ENCODE results near the gene NFE2L2. TPM values are rescaled to one million over a fixed set of nuclear protein-coding genes. Genes with fewer than 3 reads are reported as not detected.
A peak's percentile ranks its signal among the peaks of the same experiment; 100 is the strongest.
"Not testable (repeated sequence)": the region's sequence is repeated elsewhere in the genome, so short reads cannot be mapped to it uniquely, and the experiment has no call there.

The NFE2L2 gene
- polyA plus RNA-seq, 1 of the 3 experiments (the other 2 are of a cell fraction) = 40.9 TPM

DNA sequence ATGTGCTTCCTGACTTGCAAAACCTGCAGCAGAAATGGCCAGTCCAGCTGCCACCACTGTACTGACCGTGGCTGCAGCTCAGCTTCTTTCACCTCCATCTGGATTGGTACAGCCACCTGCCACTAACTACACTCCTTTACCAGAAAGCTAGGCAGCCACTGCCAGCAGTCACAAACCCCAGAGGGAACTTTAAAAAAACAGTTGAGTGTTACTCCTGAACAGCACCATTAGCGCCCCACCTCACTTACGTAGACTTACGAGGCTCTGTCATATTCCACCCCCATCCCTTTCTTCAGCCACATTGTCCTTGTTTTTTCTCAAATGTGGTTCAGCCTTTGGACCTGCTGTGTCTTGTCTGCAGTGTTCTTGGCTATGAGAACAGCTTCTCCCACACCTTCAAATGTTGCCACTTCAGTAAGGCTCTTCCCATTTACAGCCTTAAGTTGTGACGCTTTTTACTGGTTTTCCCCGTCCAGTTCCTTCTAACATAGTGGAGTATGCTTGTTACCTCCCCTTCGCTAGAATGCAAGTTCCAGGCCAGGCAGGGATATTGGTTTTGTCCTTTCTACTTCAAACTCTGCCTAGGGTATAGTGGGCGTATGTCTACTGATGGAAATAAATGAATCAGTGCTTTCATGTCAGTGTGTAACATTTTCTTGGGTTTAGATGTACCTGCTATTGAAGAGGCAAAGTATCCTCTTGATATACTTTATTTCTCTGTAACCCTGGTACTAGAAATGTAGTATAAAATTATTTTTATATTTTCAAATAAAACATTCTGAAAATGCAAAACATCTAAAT is 34.9 kb downstream of the NFE2L2 start (continued):
- TF ChIP-seq, protein P1, sequence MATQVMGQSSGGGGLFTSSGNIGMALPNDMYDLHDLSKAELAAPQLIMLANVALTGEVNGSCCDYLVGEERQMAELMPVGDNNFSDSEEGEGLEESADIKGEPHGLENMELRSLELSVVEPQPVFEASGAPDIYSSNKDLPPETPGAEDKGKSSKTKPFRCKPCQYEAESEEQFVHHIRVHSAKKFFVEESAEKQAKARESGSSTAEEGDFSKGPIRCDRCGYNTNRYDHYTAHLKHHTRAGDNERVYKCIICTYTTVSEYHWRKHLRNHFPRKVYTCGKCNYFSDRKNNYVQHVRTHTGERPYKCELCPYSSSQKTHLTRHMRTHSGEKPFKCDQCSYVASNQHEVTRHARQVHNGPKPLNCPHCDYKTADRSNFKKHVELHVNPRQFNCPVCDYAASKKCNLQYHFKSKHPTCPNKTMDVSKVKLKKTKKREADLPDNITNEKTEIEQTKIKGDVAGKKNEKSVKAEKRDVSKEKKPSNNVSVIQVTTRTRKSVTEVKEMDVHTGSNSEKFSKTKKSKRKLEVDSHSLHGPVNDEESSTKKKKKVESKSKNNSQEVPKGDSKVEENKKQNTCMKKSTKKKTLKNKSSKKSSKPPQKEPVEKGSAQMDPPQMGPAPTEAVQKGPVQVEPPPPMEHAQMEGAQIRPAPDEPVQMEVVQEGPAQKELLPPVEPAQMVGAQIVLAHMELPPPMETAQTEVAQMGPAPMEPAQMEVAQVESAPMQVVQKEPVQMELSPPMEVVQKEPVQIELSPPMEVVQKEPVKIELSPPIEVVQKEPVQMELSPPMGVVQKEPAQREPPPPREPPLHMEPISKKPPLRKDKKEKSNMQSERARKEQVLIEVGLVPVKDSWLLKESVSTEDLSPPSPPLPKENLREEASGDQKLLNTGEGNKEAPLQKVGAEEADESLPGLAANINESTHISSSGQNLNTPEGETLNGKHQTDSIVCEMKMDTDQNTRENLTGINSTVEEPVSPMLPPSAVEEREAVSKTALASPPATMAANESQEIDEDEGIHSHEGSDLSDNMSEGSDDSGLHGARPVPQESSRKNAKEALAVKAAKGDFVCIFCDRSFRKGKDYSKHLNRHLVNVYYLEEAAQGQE (IDR thresholded peaks at IDR 0.05; ENCODE audit: low read depth, low read length) = no peak
- no peak for TF ChIP-seq MEF2A (IDR thresholded peaks at IDR 0.05; ENCODE audit: borderline replicate concordance, low read depth)
- no peak for TF ChIP-seq JUND (IDR thresholded peaks at IDR 0.05)
- TF ChIP-seq EZH2phosphoT487 (IDR thresholded peaks at IDR 0.05; ENCODE audit: borderline replicate concordance, low read depth) = no peak
- TF ChIP-seq NRF1 (IDR thresholded peaks at IDR 0.05; ENCODE audit: low read depth, low read length) = no peak
- no peak for TF ChIP-seq FOXJ3 (CRISPR knock-in tag; IDR thresholded peaks at IDR 0.05)
- no peak for TF ChIP-seq RAD21 (IDR thresholded peaks at IDR 0.05; ENCODE audit: low read length)

DNA sequence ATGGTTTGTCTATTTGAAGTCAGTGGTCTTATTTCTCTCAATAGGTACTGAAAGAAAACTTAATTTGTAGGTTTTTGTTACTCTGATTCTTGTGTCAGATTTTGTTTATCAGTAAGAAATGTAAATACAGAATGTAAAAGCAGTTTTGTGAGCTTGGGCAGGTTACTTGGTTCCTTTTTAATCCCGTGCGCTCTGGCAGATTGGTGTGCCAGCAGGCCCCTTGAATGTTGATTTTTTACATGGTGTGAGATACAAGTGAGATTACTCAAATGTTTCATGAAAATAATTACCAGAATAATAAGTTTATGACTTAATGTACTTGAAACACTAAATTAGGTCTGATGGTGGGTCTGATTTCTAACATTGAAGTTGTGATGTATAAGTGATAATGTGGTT is 38.6 kb downstream of the NFE2L2 start:
- Histone ChIP-seq H3K9me3 (no peaks in the 10 kb centered on the region), H3K4me1 (ENCODE audit: control insufficient read depth in 1 of 2, insufficient read depth in 2 of 2, low read depth in 1 of 2, low read length in 1 of 2) (no peaks in the 10 kb centered on the region; a peak in 1 of 4 replicates), H3K9me2 (no peaks in the 10 kb centered on the region), H4K20me1 (ENCODE audit: insufficient read depth) (peaks cover 6% of the 10 kb centered on the region), H3F3A (replicated peaks; ENCODE audit: insufficient read depth) (peaks cover 83% of the 10 kb centered on the region), H3K27ac (ENCODE audit: low read depth in 2 of 2, low read length in 1 of 2) (peak overlapping the region; percentile 26 to 31; a peak in 2 of 4 replicates), H3K9ac (no peak overlapping the region), H3K27me3 (ENCODE audit: insufficient read depth) (no peaks in the 10 kb centered on the region), H3K79me2 (ENCODE audit: insufficient read depth) (peaks cover 18% of the 10 kb centered on the region; the same call in 1 of the 2 replicates), H3K4me2 (no peak overlapping the region), H2AFZ (ENCODE audit: low read depth) (no peak overlapping the region), H3K4me3 (ENCODE audit: low read depth in 2 of 2, low read length in 1 of 2) (no peak overlapping the region), H3K36me3 (replicated peaks in 1 of 2; ENCODE audit: control insufficient read depth in 1 of 2, insufficient read depth in 2 of 2, low read length in 1 of 2) (peaks cover 37 to 47% of the 10 kb centered on the region in 2 experiments)
- TF ChIP-seq, protein P2, sequence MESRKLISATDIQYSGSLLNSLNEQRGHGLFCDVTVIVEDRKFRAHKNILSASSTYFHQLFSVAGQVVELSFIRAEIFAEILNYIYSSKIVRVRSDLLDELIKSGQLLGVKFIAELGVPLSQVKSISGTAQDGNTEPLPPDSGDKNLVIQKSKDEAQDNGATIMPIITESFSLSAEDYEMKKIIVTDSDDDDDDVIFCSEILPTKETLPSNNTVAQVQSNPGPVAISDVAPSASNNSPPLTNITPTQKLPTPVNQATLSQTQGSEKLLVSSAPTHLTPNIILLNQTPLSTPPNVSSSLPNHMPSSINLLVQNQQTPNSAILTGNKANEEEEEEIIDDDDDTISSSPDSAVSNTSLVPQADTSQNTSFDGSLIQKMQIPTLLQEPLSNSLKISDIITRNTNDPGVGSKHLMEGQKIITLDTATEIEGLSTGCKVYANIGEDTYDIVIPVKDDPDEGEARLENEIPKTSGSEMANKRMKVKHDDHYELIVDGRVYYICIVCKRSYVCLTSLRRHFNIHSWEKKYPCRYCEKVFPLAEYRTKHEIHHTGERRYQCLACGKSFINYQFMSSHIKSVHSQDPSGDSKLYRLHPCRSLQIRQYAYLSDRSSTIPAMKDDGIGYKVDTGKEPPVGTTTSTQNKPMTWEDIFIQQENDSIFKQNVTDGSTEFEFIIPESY (IDR thresholded peaks at IDR 0.05; ENCODE audit: borderline replicate concordance, low read depth) = no peak
- TF ChIP-seq POLR2AphosphoS5 (IDR thresholded peaks at IDR 0.05; ENCODE audit: low read depth, low read length) (peak; percentile 13; the same call in 1 of the 2 replicates), NFIC (IDR thresholded peaks at IDR 0.05; ENCODE audit: borderline replicate concordance) (no peak)
- WGBS (ENCODE audit: low lambda C conversion rate) = 79% methylated on average over 2 of the region's 2 CpGs
- ChIA-PET CTCF (interaction anchor here (0.9 to 1.3 kb wide), 2 partner anchors 37 to 61 kb away, joined by 4 to 5 read pairs; no protein-coding TSS in a partner anchor), POLR2A (interaction anchor here (1.1 to 1.4 kb wide), 2 partner anchors 13 to 39 kb away, joined by 3 read pairs; partner anchors contain the start of gene HNRNPA3)
- no peak for DNase-seq

DNA sequence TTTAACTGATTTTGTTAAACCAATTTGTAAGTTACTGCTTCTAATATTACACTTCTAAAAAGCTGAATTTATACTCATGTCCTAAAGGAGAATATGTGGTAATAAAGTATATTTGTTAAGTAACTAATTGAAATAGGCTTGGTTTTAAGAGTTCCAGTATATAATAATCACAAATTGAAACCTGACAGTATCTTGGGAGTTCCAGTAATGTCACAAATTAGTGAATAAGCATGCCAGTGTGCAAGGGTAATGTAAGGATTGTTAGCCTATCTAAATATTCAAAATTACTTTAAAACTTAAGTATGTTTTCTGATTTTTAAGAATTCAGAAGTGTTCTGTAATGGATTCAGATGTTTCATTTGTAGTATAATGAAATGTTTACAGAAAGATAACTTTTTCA is 41.1 kb downstream of the NFE2L2 start:
- POLR2A ChIA-PET = not testable (repeated sequence)

More for the DNA sequence above, 41.1 kb downstream of the NFE2L2 start:
- H3K9me3 ChIP-seq; H2AFZ ChIP-seq (ENCODE audit: low read depth); H3K9me2 ChIP-seq; H3K9ac ChIP-seq; H3K4me1 ChIP-seq (ENCODE audit: control insufficient read depth in 1 of 2, insufficient read depth in 2 of 2, low read depth in 1 of 2, low read length in 1 of 2); H3K4me2 ChIP-seq; H3K27me3 ChIP-seq (ENCODE audit: insufficient read depth); H3K4me3 ChIP-seq (ENCODE audit: low read depth in 2 of 2, low read length in 1 of 2); CTCF ChIA-PET; DNase-seq: not testable (repeated sequence)
- peaks cover 48% of the 10 kb centered on the region in 2 experiments for H3K36me3 ChIP-seq (replicated peaks in 1 of 2; ENCODE audit: control insufficient read depth in 1 of 2, insufficient read depth in 2 of 2, low read length in 1 of 2)
- peaks cover 40% of the 10 kb centered on the region for H3K79me2 ChIP-seq (ENCODE audit: insufficient read depth)
- H4K20me1 ChIP-seq (ENCODE audit: insufficient read depth) = peaks cover 28% of the 10 kb centered on the region
- H3F3A ChIP-seq (replicated peaks; ENCODE audit: insufficient read depth) = peaks cover 80% of the 10 kb centered on the region
- H3K27ac ChIP-seq (ENCODE audit: low read depth in 2 of 2, low read length in 1 of 2) = 0 out of 4 replicates have a peak overlapping the region, but pooled peaks of 1 of the 2 experiments have one; percentile 3
